Kasumi-1 (cell line): ENCODE results near the gene DYSF.

Experiments
- DNase-seq, 2 experiments: peaks; one replicate each; lab custom pipeline; 2025; lab: John Stamatoyannopoulos, UW

DYSF gene

DNA sequence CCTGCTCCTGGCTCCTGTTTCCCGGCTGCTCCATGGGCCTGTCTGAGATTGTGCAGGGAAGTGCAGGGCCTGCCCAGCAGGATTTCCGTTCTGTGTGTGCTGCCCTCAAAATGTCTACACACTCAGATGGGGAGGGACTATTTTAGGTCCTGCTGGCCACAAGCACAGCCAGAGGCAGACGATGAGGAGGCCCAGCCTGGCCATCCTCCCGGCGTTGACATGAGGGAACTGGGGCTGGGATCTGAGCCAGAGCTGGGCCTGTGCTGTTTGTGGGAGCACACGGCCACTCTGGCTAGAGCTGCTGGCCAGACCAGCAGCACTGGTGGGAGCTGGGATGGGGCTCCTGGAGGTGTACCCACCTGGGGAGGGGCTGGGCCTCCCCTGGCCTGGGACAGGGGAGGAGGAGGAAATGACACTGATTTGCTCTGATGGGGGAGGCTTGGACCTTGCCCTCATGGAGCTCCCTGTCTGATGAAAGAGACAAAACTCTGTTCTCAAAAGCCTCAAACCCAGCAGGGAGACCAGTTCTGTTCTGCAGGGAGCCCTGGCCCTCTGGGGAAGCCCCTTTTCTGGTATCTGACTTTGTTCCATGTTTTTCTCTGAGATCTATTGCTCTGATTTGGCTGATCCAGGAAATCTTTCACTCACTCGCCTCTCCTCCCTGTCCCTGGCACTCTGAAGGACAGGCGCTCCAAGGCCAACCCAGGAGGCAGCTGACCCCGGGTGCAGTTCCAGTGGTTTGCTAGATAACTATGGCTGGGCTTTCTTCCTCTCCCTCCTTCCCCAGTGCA is 161.8 kb downstream of the DYSF start:
- DNase-seq: no peak

DNA sequence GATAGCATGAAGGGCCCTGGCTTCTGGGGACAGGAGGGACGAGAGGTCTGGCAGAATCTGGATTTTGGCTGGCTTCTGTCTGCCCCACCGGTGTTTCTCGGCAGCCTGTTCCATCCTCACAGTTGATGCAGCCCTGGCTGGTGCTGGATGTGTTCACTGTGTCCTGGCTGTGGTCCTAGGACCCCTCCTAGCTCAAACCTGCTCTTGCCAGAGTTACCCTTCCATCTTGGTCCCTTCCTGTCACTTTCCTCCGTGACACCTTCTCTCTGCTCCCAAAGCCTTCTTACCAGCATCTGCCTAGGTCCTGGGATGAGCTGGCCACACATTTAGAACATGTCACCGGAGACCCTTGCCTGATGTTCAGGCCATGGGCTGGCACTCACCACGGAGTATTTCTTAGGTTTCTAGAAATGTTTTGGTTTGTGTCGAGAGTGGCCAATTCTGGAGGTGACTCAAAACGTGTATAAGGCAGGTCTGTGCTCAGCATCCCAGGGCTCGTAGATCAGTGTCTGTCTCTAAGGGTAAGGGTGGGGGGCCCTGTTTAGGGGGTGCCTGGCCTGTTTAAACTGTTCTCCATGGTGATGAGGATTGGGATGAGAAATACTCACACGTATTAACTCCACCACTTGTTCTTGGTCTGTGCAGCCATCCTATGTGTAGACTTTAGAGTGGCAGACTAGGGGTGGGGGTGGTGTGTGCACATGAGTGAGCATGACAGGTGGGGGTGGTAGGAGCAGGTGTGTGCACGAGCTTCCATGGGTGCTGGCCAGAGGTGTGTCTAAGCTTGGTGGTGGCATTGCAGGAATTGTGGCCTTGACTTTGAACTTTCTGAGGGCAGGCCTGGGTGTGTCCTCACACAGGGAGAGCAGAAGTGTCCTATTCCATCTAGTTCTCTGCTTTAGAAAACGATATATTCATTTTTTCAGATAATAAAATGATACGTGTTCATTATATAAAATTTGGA is 162.7 kb downstream of the DYSF start:
- DNase-seq: no peak

DNA sequence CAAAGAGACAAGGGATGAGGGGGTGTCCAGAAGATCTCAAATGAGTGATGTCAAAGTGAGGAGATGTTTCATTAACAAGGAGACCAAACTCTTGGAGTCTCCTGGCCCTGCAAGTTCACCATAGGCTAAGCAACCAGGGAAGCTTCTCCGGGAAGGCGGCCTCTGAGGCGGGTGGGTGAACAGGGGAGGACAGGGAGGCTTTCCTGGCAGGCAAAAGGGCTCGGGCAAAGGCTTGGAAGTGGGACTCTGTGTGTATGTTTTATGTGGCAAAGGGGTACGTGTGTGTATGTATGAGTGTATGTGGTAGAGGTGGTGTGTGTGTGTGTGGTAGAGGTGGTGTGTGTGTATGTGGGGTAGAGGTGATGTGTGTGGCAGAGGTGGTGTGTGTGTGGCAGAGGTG is 163.9 kb downstream of the DYSF start:
- no peak for DNase-seq

DNA sequence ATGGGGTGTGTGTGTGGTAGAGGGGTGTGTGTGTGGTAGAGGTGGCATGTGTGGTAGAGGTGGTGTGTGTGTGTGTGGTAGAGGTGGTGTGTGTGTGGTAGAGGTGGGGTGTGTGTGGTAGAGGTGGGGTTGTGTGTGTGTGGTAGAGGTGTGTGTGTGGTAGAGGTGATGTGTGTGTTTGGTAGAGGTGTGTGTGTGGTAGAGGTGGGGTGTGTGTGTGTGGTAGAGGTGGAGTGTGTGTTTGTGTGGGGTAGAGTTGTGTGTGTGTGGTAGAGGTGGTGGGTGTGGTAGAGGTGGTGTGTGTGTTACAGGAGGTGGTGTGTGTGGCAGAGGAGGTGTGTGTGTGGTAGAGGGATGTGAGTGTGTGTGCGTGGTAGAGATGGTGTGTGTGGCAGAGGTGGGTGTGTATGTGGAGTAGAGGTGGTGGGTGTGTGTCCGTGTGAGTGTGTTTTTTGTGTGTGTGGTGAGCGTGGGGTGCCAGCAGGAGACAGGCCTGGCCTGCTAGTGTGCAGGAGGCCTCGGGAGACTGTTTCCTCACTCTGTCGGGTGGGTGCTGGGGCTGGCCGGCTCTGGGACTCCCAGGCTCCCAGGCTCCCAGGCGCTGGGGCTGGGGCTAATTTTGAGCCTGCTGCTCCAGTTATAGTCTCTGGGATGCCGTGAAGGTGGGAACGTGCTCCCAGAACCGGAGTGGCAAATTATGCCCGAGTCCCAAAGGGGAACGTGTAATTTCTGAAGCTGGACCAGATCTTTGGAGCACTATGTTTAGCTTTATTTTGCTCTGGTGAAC is 165.2 kb downstream of the DYSF start:
- DNase-seq: no peak

DNA sequence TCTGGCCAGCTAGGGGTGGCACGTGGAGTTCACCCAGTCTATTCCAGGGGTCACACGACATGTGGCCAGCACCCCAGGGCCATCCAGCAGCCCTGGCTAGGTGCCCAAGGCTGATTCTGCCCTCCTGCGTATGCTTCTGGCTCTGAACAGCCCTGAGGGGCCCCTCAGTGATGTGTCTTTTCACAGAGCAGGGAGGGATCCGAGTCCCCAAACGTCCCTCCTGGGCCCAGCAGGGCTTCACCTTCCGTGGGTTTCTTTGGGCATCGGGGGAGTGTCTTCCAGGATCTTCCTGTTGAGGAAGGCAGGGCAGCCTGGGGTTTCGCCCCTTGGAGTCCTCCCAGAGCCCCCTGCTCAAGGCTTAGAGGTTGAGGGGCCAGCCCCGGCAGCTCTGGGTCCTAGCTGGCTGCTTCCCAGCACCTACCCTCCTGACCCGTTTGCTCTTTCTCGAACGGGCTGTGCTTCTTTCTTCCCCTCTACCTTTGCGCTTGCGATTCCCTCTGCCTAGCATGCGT is 165.9 kb downstream of the DYSF start:
- no peak for DNase-seq

DNA sequence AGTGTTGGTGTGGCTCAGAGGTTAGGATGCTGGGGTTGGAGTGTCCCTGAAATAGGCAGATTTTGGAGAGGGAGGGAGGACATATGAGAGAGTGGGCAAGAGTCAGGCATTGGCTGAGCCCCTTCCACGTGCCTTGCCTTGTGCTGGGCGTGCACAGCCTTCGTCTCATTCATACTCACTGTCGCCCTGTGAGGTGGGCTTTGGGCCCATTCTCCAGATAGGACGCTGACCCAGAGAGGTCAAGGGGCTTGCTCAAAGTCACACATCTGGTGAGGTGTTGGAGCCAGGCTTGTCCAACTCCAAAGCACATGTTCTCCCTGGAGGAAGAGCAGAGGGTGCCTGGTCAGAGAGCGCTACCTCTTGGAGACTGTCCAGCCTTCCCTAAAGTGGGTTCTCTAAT is 166.8 kb downstream of the DYSF start:
- DNase-seq: no peak

DNA sequence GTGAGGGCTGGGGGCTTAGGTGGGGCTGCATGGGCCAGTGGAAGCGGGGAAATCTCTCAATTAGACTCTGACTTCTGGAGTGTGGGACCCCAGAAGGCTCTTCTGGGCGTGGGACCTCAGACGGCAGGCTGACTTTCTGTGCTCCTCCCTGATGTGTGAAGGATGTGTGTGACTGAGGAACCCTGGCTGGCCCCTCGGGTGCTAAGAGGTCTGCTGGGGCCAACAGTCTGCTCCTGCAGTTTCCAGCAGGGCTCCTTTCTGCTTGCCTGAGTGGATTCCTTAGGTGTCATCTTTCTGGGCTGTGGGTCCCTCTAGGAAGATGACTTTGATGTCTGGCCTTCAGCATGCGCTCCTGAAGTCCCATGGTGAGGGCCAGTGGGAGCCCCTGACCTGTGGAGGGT is 167.5 kb downstream of the DYSF start:
- no peak for DNase-seq

DNA sequence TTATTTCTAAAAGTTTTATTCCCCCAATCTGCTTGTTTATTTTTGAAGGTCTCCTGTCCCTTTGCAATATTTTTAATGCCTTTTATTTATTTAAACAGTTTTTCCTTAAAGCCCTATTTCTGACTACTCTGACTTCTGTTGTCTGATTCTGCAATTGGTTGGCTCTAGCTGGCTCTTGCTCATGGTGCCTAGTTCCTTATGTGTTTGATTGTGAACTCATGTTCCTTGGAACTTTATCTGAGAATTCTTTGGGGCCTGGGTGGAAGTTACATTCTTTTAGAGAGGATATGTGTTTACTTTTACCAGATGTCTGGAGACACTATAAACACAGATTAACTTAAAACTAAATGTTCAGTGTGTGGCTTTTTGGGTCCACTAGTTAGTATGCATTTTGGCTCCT is 175.9 kb downstream of the DYSF start:
- no peak for DNase-seq

DNA sequence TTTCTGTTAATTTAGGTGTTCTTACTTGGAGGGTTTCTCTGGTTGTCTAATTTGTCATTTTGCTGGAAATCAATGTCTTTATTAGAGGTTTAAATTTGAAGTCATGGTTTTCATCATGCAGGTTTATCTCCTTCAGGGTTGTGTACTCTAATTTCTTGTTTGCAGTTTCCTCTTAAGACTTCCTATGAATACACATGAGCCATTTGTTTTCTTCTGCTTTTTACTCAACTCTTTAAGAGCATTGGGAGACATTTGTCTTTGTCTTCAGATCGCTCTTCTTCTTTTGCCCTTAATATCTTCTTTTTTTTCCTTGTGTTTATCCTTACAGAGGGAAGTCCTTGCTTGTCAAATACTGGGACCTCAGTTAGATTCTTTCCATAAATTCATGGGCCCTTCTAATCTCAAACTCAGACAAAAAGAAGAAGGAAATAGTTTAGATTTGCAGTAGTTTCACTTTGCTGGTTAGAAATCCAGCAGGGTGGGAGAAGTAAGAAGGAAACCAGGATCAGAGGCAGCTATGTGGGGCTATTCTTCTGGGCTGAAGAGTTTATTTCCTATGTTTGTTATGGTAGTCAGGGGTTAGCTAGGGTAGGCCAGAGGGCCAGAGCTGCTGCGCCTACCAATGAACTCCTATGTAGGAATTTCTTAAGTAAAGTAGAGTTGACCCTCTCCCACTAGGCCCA is 176.6 kb downstream of the DYSF start:
- DNase-seq: peak in 1 of 2 experiments; percentile 9

DNA sequence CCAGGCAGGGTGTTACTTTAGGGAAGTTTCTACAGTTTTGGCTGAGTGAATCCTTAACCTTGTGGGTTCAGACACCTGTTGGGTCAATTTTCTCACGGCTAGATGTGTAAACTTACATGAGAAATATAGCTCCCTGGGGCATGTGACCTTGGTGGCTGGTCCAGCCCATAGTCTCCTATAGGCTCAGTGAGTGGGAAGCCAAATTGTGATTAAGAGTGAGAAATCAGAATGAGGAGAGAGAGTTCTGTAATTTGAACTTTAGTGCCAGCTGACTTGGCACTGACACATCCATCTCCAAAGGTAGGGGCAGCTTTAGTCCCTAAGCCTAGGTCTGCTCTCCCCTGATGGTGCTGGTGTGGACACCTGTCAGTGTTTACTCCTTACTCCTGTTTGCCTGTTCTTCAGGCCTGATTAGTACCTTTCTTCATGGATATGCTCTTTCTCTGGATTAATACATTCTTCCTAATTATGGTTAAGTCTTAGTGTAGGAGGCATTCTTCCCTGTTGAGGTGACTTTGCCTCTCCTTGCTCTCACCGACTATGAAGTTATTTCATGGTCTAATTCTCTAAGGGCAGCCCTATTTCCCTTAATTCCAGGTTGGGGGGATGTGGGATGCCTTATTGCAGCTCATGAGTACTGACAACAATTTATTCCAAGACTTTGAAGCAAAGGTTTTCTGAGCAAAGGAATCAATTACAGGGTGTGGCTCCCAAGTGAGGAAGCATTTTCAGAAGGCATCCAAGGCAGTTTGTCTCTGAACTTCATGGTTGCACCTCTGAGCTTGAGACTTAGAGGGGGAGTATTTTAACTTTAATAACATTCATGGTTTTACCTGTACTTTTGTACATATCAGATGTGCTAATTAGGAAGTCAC is 177.3 kb downstream of the DYSF start:
- no peak for DNase-seq

DNA sequence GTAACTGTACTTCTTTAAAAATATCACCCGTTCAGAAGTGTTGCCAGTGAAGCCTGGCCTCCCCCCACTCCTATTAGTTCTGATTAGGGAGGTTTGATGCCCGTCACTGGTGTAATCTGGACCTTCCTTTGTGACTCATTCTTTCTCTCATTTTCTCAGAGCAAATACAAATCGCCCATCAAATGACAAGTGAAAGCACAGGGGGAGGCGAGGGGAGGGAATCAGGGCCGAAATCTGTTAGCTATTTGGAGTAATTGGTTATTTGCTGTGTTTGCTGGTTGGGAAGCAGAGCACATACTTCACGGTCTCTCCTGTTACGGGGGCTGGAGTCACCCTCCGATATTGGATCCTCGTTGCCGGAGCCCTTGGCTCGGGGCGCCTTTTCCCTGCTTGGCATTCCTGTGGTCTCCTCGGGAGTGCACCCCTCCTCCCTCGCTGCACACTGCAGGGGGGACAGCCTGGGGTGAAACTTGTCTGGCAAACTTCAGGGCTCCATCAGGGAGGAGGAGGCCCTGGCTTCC is 178.1 kb downstream of the DYSF start:
- DNase-seq: no peak

DNA sequence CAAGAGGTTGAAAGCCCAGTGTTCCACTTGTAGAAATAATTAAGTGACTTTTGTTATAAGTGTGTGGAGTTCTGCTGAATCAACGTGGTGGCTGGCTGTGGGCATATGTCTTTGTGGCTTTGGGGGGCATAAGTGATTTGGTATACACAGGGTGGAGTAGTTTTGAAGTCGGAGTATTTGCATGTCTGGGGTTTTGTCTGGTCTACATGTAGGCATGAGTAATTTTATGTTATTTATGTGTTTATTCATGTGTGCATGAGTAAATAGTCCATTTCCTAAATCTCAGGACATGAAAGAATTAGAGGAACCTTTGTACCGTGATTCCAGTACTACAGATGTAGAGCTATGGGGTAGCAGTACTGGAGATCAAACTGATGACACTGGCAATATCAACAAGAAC is 179.7 kb downstream of the DYSF start:
- no peak for DNase-seq

DNA sequence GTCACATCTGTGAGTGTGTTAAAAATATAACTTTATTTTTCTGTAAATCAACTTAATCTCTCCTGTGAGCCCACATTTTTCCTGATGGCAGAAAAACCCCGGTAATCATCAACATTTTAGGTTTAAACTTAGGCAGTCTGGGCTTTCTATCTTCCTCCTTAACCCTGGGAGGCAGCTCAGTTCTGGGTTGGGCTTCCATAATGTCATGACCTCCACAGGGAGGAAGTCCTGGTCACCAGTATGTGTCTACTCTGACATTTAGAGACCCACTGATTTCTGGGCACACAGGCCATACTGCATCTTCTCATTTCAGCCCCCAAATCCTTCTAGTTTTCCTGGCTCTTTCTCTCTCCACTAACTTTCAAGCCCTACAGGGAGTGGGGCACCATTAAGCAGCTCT is 181.2 kb downstream of the DYSF start:
- no peak for DNase-seq

DNA sequence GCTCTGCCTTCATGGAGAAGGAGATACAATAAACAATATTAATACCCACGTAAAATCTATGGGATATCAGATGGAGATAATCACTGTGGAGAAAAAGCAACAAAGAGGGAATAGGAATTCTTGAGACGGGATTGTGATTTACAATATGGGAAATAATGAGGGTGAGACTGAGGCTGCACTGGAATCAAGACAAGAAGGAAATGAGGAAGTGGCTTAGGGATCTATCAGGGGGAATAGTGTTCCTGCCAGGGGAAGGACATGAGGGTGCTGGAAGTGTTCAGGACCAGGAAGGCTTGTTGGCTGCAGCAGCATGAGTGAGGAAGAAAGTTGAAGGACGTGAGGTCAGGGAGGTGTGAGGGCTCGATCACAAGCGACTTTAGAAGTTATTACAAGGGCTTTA is 182.4 kb downstream of the DYSF start:
- no peak for DNase-seq

DNA sequence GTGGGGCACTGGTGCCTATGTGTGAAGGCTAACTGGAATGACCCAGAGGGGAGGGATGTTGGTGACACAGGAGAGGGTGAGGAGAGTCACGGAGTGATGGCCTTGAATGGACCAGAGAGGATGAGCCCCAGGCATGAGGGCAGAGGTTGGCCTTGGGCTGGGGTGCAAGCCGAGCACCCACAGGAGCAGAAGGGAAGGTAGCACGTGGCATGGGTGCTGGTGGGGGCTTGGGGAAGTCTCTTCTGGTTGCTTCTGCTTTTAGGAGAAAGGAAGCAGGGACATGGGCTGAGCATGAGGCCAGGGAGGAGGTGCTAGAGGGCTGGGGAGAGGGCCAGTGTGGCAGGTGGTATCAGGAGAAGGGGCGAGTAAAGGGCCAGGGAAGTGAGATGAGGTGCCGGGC is 183.8 kb downstream of the DYSF start:
- DNase-seq: peak in 1 of 2 experiments; percentile 7

DNA sequence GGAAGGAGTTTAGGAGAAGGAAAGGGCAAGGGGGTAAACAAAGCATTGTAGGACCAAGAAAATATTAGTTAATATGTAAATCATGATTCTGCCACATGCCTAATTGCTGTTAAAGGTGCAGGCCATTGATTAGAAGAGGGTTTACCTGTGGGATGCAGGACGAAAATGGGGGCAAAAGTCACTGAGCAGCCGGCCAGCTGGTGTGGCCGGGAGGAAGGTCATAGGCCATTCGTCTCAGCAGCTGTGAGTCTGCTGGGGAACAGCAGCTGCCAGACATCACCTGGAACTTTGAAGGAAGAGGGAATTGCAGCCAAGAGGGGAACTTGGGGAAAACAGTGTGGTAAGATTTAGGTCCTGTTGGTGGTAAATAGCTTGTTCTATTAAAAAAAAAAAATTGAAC is 184.4 kb downstream of the DYSF start:
- DNase-seq: no peak

DNA sequence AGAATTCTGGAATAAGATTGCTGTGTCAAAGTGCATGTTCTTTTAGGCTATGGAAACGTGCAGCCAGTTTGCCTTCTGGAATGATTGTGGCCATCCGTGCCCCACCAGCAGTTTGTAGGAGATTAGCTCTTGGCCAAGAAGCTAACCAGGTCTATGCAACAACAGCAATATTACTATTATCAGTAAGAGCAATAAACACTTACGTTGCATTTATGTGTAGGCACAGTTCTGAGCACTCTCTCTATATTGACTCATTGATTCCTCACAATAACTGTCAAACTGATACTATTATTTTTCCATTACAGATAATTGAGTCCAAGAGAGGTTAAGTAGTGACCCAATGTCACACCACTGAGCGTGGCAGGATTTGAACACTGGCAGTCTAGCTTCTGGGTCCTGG is 186.4 kb downstream of the DYSF start:
- no peak for DNase-seq

DNA sequence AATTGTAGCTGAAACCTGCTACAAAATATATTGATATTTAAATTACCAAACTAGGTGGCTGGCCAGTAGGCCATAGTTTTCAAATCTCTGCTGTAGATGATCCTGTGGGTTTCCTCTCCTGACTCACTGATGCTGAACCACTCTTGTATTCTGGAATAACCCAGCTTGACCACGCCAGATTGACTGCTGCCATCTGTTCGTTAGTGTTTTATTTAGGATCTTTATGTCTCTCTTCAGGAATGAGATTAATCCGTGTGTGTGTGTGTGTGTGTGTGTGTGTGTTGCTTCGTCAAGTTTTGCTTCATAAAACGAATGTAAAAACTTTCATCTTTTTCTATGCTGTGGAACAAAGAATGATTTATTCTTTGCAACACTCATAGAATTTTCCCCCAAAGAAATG is 187.1 kb downstream of the DYSF start:
- DNase-seq: no peak

DNA sequence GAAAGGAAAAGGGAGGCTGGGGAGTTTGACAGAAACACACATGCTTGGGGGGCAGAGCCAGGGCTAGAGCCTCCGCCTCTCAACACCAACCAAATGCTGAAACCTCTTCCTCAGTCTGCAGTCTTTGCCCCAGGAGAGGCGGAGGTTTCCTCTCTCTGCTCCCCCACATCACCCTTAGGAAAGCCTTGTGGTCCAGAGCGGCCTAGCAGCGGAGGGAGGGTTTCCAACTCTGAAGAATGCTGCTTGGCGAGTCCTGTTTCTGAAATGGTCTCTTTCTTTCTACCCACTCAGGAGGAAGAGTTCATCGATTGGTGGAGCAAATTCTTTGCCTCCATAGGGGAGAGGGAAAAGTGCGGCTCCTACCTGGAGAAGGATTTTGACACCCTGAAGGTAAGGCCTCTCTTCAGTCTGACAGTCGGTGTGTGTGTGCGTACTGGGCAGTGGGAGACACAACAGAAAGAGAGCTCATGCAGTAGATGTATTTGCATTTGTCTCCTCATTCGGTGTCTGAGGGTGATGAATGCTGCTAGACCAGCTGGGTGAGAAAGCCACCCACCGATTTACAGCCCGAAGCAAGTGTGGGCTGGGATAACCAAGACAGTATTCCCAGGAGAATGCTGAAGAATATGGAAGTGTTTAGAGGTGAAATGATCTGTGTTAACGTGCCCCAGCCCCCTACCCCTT is 190.5 kb downstream of the DYSF start:
- DNase-seq: no peak

DNA sequence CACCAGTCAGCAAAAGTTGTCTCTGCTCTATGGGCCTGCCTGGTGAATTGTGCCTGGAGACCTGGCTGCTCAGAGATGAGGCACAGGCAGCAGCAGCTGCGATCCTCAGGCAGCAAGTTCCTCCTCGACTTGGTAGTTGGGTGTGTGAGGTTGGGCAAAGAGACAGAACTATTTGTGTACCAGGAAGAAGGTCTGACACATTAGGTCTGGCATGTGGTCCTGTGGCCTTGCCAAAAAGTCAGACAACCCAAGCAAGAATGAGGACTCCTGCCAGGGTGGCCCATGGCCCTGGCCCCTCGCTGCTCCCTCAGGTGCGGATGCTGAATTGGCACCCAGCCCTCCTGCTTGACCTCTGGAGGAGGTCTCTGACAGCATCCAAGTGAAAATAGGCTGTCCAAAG is 192.7 kb downstream of the DYSF start:
- DNase-seq: no peak
